Measurements from ENCODE around the gene ENAH.
"Not testable (repeated sequence)": the region's sequence is repeated elsewhere in the genome, so short reads cannot be mapped to it uniquely, and the experiment has no call there.

ENAH gene

GRCh38 chr1:225511828-225512381 lies 141.0 kb downstream of the ENAH start:
- peaks cover 6 to 8% of the 10 kb centered on the region in 2 donors for H3K36me3 ChIP-seq (ENCODE audit: control insufficient read depth in 2 of 2, insufficient read depth in 2 of 2, low read length in 2 of 2)
- no peak overlapping the region for H3K9ac ChIP-seq (ENCODE audit: low read length in 2 of 2)
- no peak overlapping the region for H3K4me3 ChIP-seq (ENCODE audit: low read length in 2 of 2)
- H3K4me1 ChIP-seq (ENCODE audit: control insufficient read depth, insufficient read depth, low read length): peaks cover 9% of the 10 kb centered on the region
- H3K27me3 ChIP-seq (ENCODE audit: control insufficient read depth in 1 of 2, insufficient read depth in 2 of 2, low read length in 2 of 2): no peaks in the 10 kb centered on the region
- no peak overlapping the region for H3K27ac ChIP-seq (ENCODE audit: low read length)
- no peaks in the 10 kb centered on the region for H3K9me3 ChIP-seq (ENCODE audit: control insufficient read depth in 2 of 2, low read length in 2 of 2)

GRCh38 chr1:225510740-225511139 lies 142.2 kb downstream of the ENAH start:
- not testable (repeated sequence) for H3K4me3 ChIP-seq (ENCODE audit: low read length in 2 of 2); H3K36me3 ChIP-seq (ENCODE audit: control insufficient read depth in 2 of 2, insufficient read depth in 2 of 2, low read length in 2 of 2); H3K27ac ChIP-seq (ENCODE audit: low read length); H3K9ac ChIP-seq (ENCODE audit: low read length in 2 of 2); H3K4me1 ChIP-seq (ENCODE audit: control insufficient read depth, insufficient read depth, low read length); H3K27me3 ChIP-seq (ENCODE audit: control insufficient read depth in 1 of 2, insufficient read depth in 2 of 2, low read length in 2 of 2); H3K9me3 ChIP-seq (ENCODE audit: control insufficient read depth in 2 of 2, low read length in 2 of 2)

GRCh38 chr1:225509770-225510169 lies 143.2 kb downstream of the ENAH start:
- H3K27ac ChIP-seq (ENCODE audit: low read length): no peak overlapping the region
- peaks cover 8% of the 10 kb centered on the region in 2 donors for H3K36me3 ChIP-seq (ENCODE audit: control insufficient read depth in 2 of 2, insufficient read depth in 2 of 2, low read length in 2 of 2)
- H3K4me3 ChIP-seq (ENCODE audit: low read length in 2 of 2): no peak overlapping the region
- H3K27me3 ChIP-seq (ENCODE audit: control insufficient read depth in 1 of 2, insufficient read depth in 2 of 2, low read length in 2 of 2): no peaks in the 10 kb centered on the region
- H3K9ac ChIP-seq (ENCODE audit: low read length in 2 of 2): no peak overlapping the region
- H3K4me1 ChIP-seq (ENCODE audit: control insufficient read depth, insufficient read depth, low read length): peaks cover 9% of the 10 kb centered on the region
- no peaks in the 10 kb centered on the region for H3K9me3 ChIP-seq (ENCODE audit: control insufficient read depth in 2 of 2, low read length in 2 of 2)

- Histone ChIP-seq H3K27me3 (ENCODE audit: control insufficient read depth in 1 of 2, insufficient read depth in 2 of 2, low read length in 2 of 2) (no peaks in the 10 kb centered on the region), H3K4me3 (ENCODE audit: low read length in 2 of 2) (no peak overlapping the region), H3K9ac (ENCODE audit: low read length in 2 of 2) (peak overlapping the region in 1 of 2 donors; percentile 29), H3K9me3 (ENCODE audit: control insufficient read depth in 2 of 2, low read length in 2 of 2) (no peaks in the 10 kb centered on the region), H3K27ac (ENCODE audit: low read length) (peak overlapping the region; percentile 42), H3K36me3 (ENCODE audit: control insufficient read depth in 2 of 2, insufficient read depth in 2 of 2, low read length in 2 of 2) (peaks cover 8% of the 10 kb centered on the region in 2 donors), H3K4me1 (ENCODE audit: control insufficient read depth, insufficient read depth, low read length) (peaks cover 9% of the 10 kb centered on the region)
Measured at GRCh38 chr1:225509376-225509707, 143.6 kb downstream of the ENAH start.

- no peak overlapping the region for H3K4me3 ChIP-seq (ENCODE audit: low read length in 2 of 2)
- peaks cover 9% of the 10 kb centered on the region for H3K4me1 ChIP-seq (ENCODE audit: control insufficient read depth, insufficient read depth, low read length)
- H3K27me3 ChIP-seq (ENCODE audit: control insufficient read depth in 1 of 2, insufficient read depth in 2 of 2, low read length in 2 of 2): no peaks in the 10 kb centered on the region
- no peaks in the 10 kb centered on the region for H3K9me3 ChIP-seq (ENCODE audit: control insufficient read depth in 2 of 2, low read length in 2 of 2)
- peaks cover 8% of the 10 kb centered on the region in 2 donors for H3K36me3 ChIP-seq (ENCODE audit: control insufficient read depth in 2 of 2, insufficient read depth in 2 of 2, low read length in 2 of 2)
- peak overlapping the region; percentile 42 for H3K27ac ChIP-seq (ENCODE audit: low read length)
- peak overlapping the region in 1 of 2 donors; percentile 29 for H3K9ac ChIP-seq (ENCODE audit: low read length in 2 of 2)
Measured at GRCh38 chr1:225508538-225509375, 144.2 kb downstream of the ENAH start.

- Histone ChIP-seq H3K36me3 (ENCODE audit: control insufficient read depth in 2 of 2, insufficient read depth in 2 of 2, low read length in 2 of 2) (peaks cover 4 to 5% of the 10 kb centered on the region in 2 donors), H3K27ac (ENCODE audit: low read length) (no peak overlapping the region), H3K4me3 (ENCODE audit: low read length in 2 of 2) (no peak overlapping the region), H3K27me3 (ENCODE audit: control insufficient read depth in 1 of 2, insufficient read depth in 2 of 2, low read length in 2 of 2) (no peaks in the 10 kb centered on the region), H3K9ac (ENCODE audit: low read length in 2 of 2) (no peak overlapping the region), H3K9me3 (ENCODE audit: control insufficient read depth in 2 of 2, low read length in 2 of 2) (no peaks in the 10 kb centered on the region), H3K4me1 (ENCODE audit: control insufficient read depth, insufficient read depth, low read length) (peaks cover 9% of the 10 kb centered on the region)
Measured at GRCh38 chr1:225506727-225507126, 146.2 kb downstream of the ENAH start.

GRCh38 chr1:225504776-225505175 lies 148.1 kb downstream of the ENAH start:
- H3K36me3 ChIP-seq (ENCODE audit: control insufficient read depth in 2 of 2, insufficient read depth in 2 of 2, low read length in 2 of 2): peaks cover 3 to 9% of the 10 kb centered on the region in 2 donors
- H3K9me3 ChIP-seq (ENCODE audit: control insufficient read depth in 2 of 2, low read length in 2 of 2): no peaks in the 10 kb centered on the region
- H3K4me1 ChIP-seq (ENCODE audit: control insufficient read depth, insufficient read depth, low read length): peaks cover 9% of the 10 kb centered on the region
- H3K9ac ChIP-seq (ENCODE audit: low read length in 2 of 2): no peak overlapping the region
- no peak overlapping the region for H3K27ac ChIP-seq (ENCODE audit: low read length)
- no peak overlapping the region for H3K4me3 ChIP-seq (ENCODE audit: low read length in 2 of 2)
- no peaks in the 10 kb centered on the region for H3K27me3 ChIP-seq (ENCODE audit: control insufficient read depth in 1 of 2, insufficient read depth in 2 of 2, low read length in 2 of 2)

- Histone ChIP-seq H3K9ac (ENCODE audit: low read length in 2 of 2) (no peak overlapping the region), H3K4me1 (ENCODE audit: control insufficient read depth, insufficient read depth, low read length) (no peaks in the 10 kb centered on the region), H3K27me3 (ENCODE audit: control insufficient read depth in 1 of 2, insufficient read depth in 2 of 2, low read length in 2 of 2) (no peaks in the 10 kb centered on the region), H3K27ac (ENCODE audit: low read length) (no peak overlapping the region), H3K36me3 (ENCODE audit: control insufficient read depth in 2 of 2, insufficient read depth in 2 of 2, low read length in 2 of 2) (peaks cover 2 to 17% of the 10 kb centered on the region in 2 donors), H3K9me3 (ENCODE audit: control insufficient read depth in 2 of 2, low read length in 2 of 2) (no peaks in the 10 kb centered on the region), H3K4me3 (ENCODE audit: low read length in 2 of 2) (no peak overlapping the region)
Measured at GRCh38 chr1:225500624-225501192, 152.2 kb downstream of the ENAH start.

- H3K36me3 ChIP-seq (ENCODE audit: control insufficient read depth in 2 of 2, insufficient read depth in 2 of 2, low read length in 2 of 2): peaks cover 2 to 17% of the 10 kb centered on the region in 2 donors
- H3K27me3 ChIP-seq (ENCODE audit: control insufficient read depth in 1 of 2, insufficient read depth in 2 of 2, low read length in 2 of 2): no peaks in the 10 kb centered on the region
- H3K4me3 ChIP-seq (ENCODE audit: low read length in 2 of 2): no peak overlapping the region
- no peaks in the 10 kb centered on the region for H3K9me3 ChIP-seq (ENCODE audit: control insufficient read depth in 2 of 2, low read length in 2 of 2)
- H3K4me1 ChIP-seq (ENCODE audit: control insufficient read depth, insufficient read depth, low read length): no peaks in the 10 kb centered on the region
- H3K27ac ChIP-seq (ENCODE audit: low read length): no peak overlapping the region
- no peak overlapping the region for H3K9ac ChIP-seq (ENCODE audit: low read length in 2 of 2)
Measured at GRCh38 chr1:225498549-225499136, 154.3 kb downstream of the ENAH start.

- H3K9ac ChIP-seq (ENCODE audit: low read length in 2 of 2): no peak overlapping the region
- no peak overlapping the region for H3K4me3 ChIP-seq (ENCODE audit: low read length in 2 of 2)
- H3K4me1 ChIP-seq (ENCODE audit: control insufficient read depth, insufficient read depth, low read length): no peaks in the 10 kb centered on the region
- peaks cover 2 to 14% of the 10 kb centered on the region in 2 donors for H3K36me3 ChIP-seq (ENCODE audit: control insufficient read depth in 2 of 2, insufficient read depth in 2 of 2, low read length in 2 of 2)
- no peak overlapping the region for H3K27ac ChIP-seq (ENCODE audit: low read length)
- no peaks in the 10 kb centered on the region for H3K9me3 ChIP-seq (ENCODE audit: control insufficient read depth in 2 of 2, low read length in 2 of 2)
- no peaks in the 10 kb centered on the region for H3K27me3 ChIP-seq (ENCODE audit: control insufficient read depth in 1 of 2, insufficient read depth in 2 of 2, low read length in 2 of 2)
Measured at GRCh38 chr1:225494789-225495359, 158.0 kb downstream of the ENAH start.

All from stomach smooth muscle (tissue), 2 donors.